NK-92 (cell line): ENCODE data around the gene METTL8.
"Not testable (repeated sequence)": the region's sequence is repeated elsewhere in the genome, so short reads cannot be mapped to it uniquely, and the experiment has no call there.

Experiments used
- DNase-seq: peaks from one replicate; lab custom pipeline; 2025; ENCODE audit not compliant: unreplicated experiment; lab: John Stamatoyannopoulos, UW

Gene METTL8

GRCh38 chr2:171402906-171403580 lies 30.7 kb downstream of the METTL8 start:
- no peak for DNase-seq

GRCh38 chr2:171401947-171402346 lies 31.8 kb downstream of the METTL8 start:
- no peak for DNase-seq

- no peak for DNase-seq
Observed at GRCh38 chr2:171400395-171400794, 33.4 kb downstream of the METTL8 start.

- no peak for DNase-seq
Observed at GRCh38 chr2:171399292-171399691, 34.5 kb downstream of the METTL8 start.

- no peak for DNase-seq
Observed at GRCh38 chr2:171394164-171394740, 39.5 kb downstream of the METTL8 start.

- DNase-seq: no peak
Observed at GRCh38 chr2:171393487-171393886, 40.3 kb downstream of the METTL8 start.

GRCh38 chr2:171391532-171391931 lies 42.3 kb downstream of the METTL8 start:
- no peak for DNase-seq

GRCh38 chr2:171390941-171391516 lies 42.8 kb downstream of the METTL8 start:
- DNase-seq: no peak

- DNase-seq: no peak
Observed at GRCh38 chr2:171389780-171390179, 44.0 kb downstream of the METTL8 start.

GRCh38 chr2:171389325-171389724 lies 44.5 kb downstream of the METTL8 start:
- no peak for DNase-seq

GRCh38 chr2:171387052-171387451 lies 46.7 kb downstream of the METTL8 start:
- DNase-seq: no peak

GRCh38 chr2:171386627-171387026 lies 47.2 kb downstream of the METTL8 start:
- no peak for DNase-seq

GRCh38 chr2:171383134-171383533 lies 50.7 kb downstream of the METTL8 start:
- DNase-seq: no peak

GRCh38 chr2:171382175-171382574 lies 51.6 kb downstream of the METTL8 start:
- DNase-seq: not testable (repeated sequence)

- DNase-seq: not testable (repeated sequence)
Observed at GRCh38 chr2:171377852-171378251, 55.9 kb downstream of the METTL8 start.

- DNase-seq: no peak
Observed at GRCh38 chr2:171367692-171368091, 66.1 kb downstream of the METTL8 start.

- DNase-seq: no peak
Observed at GRCh38 chr2:171365778-171366177, 68.0 kb downstream of the METTL8 start.

- DNase-seq: no peak
Observed at GRCh38 chr2:171365232-171365631, 68.6 kb downstream of the METTL8 start.

GRCh38 chr2:171362396-171362795 lies 71.4 kb downstream of the METTL8 start:
- DNase-seq: no peak

GRCh38 chr2:171360905-171361304 lies 72.9 kb downstream of the METTL8 start:
- DNase-seq: no peak

- not testable (repeated sequence) for DNase-seq
Observed at GRCh38 chr2:171353746-171354145, 80.0 kb downstream of the METTL8 start.

- DNase-seq: no peak
Observed at GRCh38 chr2:171348056-171348455, 85.7 kb downstream of the METTL8 start.
